GM12801 (cell line): ENCODE data around the gene LARGE1.

ENCODE experiments used
- TF ChIP-seq, protein P1 (sequence below): IDR thresholded peaks from one replicate; pipeline ENCODE4 v1.5.1; 2011; ENCODE audit warnings: control low read depth; ENCODE audit not compliant: insufficient read length; ENCODE audit errors: extremely low read depth

The LARGE1 gene

DNA sequence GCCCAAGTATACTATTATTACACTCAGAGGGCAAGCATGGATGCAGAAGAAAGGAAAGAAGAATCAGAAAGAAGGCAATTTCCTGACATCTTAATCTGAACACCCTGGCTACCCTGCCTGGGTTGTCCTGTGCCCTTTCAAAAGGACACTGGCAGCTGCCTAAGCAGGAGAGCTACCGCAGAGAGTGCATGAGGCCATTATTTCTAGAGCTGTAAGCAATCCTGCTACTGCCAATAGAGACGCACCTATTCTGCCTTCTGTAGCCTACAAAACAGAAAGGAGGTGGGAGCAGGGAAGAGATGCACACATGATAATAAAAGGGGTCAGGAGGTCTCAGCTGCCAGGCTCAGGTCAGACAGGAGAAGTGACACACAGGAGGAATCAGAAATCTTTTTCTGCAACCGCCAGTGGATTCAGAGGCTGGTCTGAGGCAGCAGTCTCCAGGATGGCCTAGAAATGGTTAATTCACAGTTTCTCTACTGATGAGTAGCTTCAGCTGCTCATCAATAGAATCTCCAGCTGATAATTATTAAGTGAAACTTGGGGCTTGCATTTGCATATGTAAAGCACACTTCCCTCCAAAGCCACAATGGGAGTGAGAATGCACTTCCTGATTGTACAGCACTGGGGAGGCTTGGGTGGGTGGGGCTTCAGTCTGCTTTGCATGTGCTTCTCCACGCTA is 253.9 kb downstream of the LARGE1 start:
- TF ChIP-seq, protein P1, sequence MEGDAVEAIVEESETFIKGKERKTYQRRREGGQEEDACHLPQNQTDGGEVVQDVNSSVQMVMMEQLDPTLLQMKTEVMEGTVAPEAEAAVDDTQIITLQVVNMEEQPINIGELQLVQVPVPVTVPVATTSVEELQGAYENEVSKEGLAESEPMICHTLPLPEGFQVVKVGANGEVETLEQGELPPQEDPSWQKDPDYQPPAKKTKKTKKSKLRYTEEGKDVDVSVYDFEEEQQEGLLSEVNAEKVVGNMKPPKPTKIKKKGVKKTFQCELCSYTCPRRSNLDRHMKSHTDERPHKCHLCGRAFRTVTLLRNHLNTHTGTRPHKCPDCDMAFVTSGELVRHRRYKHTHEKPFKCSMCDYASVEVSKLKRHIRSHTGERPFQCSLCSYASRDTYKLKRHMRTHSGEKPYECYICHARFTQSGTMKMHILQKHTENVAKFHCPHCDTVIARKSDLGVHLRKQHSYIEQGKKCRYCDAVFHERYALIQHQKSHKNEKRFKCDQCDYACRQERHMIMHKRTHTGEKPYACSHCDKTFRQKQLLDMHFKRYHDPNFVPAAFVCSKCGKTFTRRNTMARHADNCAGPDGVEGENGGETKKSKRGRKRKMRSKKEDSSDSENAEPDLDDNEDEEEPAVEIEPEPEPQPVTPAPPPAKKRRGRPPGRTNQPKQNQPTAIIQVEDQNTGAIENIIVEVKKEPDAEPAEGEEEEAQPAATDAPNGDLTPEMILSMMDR = no peak

DNA sequence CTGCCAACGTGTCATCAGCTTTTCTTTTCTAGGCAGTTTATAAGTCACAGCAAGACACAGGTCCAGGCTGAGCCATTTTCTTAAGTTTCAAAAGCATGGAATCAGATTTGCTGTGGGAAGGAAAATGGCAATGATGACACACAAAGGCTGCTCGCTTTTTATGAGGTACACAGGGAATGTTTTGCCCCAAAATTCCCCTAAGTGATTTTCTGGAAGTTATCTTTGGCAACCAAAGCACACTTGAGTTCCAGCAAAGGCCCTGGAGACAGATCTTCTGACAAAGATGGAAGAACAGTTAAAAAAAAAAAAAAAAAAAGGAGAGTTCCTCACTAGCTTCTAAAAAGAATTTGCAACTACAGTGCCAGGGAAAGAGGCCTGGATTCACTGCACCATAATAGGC is 260.8 kb downstream of the LARGE1 start:
- TF ChIP-seq, protein P1 = no peak

DNA sequence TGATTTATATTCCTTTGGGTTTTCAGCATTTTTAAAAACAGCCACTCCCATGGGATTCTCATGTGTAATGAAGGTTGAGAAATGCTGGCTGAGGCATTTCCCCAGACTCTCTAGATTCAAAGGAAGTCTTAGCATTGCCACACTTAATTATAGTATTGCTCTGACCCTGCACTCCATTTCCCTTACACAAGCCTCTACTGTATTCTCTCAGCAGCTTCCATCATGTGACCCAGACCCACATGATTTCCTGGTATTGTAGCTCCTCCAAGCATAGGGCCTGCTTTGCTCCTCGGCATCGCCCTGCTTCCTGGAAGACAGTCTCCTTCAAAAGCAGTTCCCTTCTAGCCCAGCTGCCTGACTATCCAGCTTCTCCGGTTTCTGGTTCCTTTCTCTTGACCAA is 261.5 kb downstream of the LARGE1 start:
- TF ChIP-seq, protein P1 = no peak

DNA sequence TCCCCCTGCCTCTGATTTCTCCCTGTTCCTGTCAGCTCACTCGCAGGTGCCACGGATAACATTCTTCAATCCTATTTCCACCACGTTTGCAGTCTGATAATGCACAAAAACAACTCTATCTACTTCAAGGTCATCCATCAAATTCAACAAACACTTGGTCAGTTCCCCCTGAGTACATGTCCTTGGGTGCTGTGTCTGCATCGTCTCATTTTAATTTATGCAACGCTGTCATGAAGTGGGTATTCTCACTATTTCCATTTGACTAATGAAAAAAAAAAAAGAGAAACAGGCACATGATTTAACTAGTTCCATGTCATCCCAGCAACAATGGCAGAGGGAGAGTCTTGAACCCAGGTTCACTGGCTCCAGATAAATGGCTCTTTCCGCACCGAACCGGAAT is 262.6 kb downstream of the LARGE1 start:
- TF ChIP-seq, protein P1 = no peak

DNA sequence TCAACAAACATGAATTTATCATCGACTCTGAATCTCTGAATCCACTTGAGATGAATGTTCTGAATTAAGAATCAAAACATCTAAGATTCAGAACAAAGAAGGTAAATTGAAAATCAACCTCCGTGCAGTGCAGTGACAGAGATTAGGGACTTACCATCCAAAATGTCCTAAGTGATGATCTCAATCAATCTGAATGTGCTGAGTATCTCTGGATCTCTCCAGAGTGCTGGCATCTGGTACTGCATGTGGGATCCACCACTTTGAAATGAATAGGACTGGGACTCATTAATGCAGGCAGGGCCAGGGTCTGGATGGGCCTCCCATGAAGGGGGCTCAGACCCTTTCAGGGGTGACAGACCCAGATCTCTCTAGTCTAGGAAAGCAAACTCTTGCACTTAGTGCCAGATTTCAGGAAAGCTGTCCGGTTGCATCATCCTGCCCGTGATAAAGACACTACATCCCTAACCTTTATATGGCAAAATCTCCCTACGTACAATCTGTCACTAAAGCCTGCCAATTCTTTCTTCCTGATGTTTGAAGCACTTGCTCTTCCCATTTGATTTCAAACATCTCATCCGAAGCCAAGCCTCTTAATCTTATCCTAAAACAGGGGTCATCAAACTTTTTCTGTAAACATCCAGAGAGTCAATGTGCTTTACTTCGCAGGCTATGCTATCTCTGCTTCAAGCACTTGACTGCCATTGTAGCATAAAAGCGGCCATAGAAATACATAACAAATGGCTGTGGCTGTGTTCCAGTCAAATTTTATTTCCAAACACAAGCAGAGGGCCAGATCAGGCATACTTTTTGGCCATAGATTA is 263.3 kb downstream of the LARGE1 start:
- TF ChIP-seq, protein P1 = no peak

DNA sequence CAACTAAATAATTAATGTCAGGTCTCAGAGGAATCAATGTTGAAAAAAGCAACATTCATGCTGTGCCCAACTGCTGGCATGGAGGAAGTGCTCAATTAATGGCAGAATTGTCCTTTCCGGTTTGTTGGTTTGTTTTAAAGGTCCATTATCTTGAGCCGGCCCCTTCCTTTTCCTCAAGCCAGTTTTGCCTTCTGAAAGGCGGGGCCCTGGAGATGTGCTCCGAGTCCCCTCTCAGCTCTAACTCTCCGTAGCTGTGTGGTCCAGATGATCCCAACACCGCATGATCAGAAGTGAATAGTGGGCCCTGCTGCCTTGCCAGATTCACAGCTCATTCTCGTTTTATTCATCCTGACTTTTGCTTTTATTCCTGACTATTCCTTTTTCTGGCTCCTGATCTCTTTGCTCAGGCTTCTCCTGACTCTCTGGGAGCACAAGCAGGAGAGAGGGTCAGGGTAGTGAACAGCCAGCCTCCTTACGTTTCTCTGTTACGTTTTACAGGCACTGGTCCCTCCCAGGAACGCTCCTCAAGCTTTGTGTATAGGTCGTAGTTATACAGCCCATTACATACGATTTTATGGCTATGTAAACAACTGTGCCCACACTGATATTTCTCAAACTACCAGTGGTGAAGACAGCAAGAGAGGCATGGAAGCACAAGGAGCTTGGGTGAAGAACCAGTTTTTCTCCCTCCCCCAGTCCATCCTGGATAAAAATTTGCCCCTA is 265.9 kb downstream of the LARGE1 start:
- TF ChIP-seq, protein P1 = no peak

DNA sequence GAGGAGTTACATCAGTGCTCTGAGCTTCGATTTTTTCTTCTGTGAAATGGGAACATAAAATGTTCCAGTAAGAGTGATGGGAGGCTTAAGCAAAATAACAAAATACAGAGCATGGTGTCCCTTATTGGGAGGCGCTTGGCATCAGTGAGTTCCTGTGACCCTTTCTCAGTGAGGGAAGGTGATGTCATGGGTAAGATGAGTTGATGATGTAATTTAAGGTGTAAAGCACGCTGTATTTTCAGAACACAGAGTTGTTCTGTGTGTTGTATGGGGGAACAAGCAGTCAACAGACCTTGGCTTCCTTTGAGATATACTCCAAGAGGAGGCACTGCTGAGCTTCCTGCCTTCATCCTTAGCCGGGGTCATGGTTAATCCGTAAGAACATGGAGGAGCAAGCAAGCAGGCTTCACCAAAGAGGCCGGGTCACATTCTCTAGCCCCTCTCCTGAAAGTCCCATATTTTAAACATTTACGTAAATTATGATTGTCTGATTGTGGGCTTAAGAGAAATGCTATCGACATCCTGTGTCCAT is 266.7 kb downstream of the LARGE1 start:
- TF ChIP-seq, protein P1 = no peak
